GM12801 (cell line): ENCODE measurements around the gene FGF22.

Experiments used
- TF ChIP-seq, protein P1 (sequence below): IDR thresholded peaks from one replicate; pipeline ENCODE4 v1.5.1; 2011; ENCODE audit warnings: control low read depth; ENCODE audit not compliant: insufficient read length; ENCODE audit errors: extremely low read depth

FGF22 gene

DNA sequence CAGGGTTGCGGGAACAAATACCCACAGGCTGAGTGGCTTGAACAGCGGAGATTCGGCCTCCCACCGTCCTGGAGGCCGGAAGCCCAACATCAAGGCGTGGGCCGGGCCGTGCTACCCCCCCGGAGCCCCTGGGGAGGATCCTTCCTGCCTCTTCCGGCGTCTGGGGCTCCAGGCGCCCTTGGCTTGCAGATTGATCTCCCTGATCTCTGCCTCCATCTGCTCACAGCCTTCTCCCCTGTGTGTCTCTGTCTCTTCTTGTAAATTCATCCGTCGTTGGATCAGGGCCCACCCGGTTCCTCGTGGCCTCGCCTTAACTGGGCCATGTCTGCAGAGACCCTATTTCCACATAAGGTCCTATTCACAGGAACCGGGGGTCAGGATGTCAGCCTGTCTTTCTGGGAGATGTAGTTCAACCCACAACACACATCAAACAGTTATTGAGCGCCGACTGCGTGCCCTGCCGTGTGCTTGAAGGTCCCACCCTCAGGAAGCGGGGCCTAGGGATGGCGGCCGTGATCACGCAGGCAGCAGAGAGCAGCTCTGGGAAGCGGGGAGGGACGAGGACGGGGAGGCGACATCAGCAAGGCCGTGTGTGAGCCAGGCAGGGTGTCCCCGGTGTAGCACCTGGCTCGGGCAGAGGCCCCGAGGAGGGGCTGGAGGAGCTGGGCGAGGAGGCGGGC, 28.7 kb upstream of the FGF22 start:
- TF ChIP-seq, protein P1, sequence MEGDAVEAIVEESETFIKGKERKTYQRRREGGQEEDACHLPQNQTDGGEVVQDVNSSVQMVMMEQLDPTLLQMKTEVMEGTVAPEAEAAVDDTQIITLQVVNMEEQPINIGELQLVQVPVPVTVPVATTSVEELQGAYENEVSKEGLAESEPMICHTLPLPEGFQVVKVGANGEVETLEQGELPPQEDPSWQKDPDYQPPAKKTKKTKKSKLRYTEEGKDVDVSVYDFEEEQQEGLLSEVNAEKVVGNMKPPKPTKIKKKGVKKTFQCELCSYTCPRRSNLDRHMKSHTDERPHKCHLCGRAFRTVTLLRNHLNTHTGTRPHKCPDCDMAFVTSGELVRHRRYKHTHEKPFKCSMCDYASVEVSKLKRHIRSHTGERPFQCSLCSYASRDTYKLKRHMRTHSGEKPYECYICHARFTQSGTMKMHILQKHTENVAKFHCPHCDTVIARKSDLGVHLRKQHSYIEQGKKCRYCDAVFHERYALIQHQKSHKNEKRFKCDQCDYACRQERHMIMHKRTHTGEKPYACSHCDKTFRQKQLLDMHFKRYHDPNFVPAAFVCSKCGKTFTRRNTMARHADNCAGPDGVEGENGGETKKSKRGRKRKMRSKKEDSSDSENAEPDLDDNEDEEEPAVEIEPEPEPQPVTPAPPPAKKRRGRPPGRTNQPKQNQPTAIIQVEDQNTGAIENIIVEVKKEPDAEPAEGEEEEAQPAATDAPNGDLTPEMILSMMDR = no peak

DNA sequence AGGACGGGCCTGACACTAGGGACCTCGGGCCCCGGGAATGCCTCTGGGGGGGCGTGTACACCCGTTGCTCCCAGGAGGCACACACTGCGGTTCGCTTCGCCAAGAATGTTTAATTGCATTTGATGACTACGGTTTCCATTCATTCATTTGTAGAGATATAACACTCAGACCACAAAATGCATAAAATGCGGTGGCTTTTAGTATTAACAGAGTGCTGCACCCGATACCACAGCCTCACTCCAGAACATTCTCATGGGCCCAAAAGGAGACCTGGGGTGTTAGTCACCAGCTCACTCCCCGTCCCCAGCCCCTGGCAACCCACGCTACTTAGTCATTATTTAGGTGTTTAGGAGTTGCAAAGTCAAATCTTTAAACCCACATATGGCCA, 28.2 kb upstream of the FGF22 start:
- TF ChIP-seq, protein P1 = no peak

DNA sequence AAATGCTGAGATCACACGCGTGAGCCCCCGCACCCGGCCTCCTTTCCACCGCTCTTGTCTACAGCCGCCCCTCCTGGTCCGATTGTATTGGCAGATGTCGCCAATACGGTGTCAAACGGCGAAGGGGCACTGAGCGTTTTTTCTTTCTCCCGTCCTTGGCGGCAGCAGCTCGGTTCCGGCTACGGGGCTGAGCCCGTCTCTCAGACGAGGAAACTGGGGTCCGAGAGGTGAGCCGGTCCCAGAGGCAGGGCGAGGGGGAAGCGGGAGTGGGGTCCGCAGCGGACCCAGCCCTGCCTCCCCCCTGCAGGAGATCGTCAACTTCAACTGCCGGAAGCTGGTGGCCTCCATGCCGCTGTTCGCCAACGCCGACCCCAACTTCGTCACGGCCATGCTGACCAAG, 26.7 kb upstream of the FGF22 start:
- TF ChIP-seq, protein P1 = no peak

DNA sequence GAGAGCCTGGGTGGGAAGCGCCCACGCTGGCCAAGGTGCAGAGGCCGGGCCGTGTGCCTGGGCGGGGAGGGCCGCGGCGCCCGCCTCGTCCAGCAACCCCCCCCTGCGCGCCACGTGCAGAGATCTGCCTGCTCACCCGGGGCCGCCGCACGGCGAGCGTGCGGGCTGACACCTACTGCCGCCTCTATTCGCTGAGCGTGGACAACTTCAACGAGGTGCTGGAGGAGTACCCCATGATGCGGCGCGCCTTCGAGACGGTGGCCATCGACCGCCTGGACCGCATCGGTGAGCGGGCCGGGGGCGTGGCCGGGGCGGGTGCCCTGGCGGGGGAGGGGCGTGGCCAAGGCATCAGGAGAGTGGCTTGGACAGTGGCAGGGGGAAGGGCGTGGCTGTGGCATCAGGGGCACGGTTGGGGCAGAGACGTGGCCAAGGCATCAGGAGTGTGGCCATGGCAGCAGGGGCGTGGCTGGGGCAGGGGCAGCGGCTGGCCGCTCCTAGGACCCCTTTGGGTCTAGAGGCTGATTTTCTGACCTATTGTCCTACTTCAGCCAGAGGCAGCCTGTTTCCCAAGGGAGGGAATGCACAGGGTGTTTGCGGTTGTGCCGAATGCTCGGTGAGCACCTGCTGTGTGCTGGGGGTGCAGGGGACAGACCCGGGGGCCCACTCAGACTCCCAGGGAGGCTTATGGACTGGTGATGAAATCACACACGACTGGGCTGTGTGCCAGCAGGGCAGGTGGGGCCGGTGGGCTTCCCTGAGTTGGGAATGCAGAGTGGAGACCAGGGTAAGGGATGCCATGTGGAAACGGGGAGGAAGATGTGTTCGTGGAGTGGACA, 25.7 kb upstream of the FGF22 start:
- TF ChIP-seq, protein P1 = no peak

DNA sequence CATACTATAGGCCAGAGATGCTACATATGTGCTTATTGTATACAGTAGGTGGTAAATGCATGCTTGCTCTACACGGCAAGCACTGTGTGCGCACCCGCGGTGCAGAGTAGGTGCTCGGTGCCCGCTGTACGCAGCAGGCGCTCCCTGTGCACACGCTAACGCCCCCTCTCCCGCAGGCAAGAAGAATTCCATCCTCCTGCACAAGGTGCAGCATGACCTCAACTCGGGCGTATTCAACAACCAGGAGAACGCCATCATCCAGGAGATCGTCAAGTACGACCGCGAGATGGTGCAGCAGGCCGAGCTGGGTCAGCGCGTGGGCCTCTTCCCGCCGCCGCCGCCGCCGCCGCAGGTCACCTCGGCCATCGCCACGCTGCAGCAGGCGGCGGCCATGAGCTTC, 24.1 kb upstream of the FGF22 start:
- TF ChIP-seq, protein P1 = no peak

DNA sequence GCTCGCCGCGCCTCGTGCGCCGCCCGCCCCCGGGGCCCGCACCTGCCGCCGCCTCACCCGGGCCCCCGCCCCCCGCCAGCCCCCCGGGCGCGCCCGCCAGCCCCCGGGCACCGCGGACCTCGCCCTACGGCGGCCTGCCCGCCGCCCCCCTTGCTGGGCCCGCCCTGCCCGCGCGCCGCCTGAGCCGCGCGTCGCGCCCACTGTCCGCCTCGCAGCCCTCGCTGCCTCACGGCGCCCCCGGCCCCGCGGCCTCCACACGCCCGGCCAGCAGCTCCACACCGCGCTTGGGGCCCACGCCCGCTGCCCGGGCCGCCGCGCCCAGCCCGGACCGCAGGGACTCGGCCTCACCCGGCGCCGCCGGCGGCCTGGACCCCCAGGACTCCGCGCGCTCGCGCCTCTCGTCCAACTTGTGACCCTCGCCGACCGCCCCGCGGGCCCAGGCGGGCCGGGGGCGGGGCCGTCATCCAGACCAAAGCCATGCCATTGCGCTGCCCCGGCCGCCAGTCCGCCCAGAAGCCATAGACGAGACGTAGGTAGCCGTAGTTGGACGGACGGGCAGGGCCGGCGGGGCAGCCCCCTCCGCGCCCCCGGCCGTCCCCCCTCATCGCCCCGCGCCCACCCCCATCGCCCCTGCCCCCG, 23.5 kb upstream of the FGF22 start:
- TF ChIP-seq, protein P1 = no peak

DNA sequence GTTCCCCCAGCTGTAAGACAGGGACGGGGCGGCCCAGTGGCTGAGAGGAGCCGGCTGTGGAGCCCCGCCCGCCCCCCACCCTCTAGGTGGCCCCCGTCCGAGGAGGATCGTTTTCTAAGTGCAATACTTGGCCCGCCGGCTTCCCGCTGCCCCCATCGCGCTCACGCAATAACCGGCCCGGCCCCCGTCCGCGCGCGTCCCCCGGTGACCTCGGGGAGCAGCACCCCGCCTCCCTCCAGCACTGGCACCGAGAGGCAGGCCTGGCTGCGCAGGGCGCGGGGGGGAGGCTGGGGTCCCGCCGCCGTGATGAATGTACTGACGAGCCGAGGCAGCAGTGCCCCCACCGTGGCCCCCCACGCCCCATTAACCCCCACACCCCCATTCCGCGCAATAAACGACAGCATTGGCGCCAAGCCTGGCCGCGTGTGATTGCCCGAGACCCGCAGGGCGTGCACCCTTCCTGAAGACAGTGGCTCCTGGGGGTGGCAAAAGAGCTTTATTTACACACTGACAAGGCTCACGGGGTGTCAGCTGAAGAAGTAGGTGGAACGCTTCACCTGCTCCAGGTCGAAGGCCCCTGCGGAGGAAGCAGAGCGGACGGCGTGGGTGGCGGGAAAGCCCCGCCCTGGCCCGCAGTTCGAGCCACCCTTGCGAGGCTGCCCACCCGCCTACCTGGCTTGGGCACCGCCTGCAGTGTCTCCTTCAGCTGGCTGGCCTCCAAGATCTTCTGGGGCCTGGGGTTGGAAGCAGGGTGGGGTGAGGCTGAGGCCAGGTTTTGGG, 22.7 kb upstream of the FGF22 start:
- TF ChIP-seq, protein P1 = no peak
